HT-29 (cell line): ENCODE measurements around the gene DUSP2. TPM values are rescaled to one million over a fixed set of nuclear protein-coding genes. Genes with fewer than 3 reads are reported as not detected.

Experiments used
- DNase-seq: peaks from one replicate; pipeline ENCODE4 v3.0.0-alpha.2; 2015; ENCODE audit warnings: low spot score
- total RNA-seq: library from RNA; depleted of rRNA; stranded (reverse); fragments of >200 nt; shearing (Covaris generic); gene quantifications from 2 replicates; pipeline ENCODE4 v1.2.3, GENCODE V29; 2014

Gene DUSP2
- total RNA-seq, 1 experiment from 2014 or later = 73.5 TPM

GRCh38 chr2:96135171-96135570 lies 10.1 kb downstream of the DUSP2 start:
- DNase-seq = no peak

GRCh38 chr2:96134421-96134820 lies 10.8 kb downstream of the DUSP2 start:
- DNase-seq = no peak

- DNase-seq = no peak
These were observed 13.2 kb downstream of the DUSP2 start for GRCh38 chr2:96131813-96132745.

- no peak for DNase-seq
These were observed 14.0 kb downstream of the DUSP2 start for GRCh38 chr2:96131152-96131812.

GRCh38 chr2:96130483-96130882 lies 14.8 kb downstream of the DUSP2 start:
- DNase-seq = no peak

GRCh38 chr2:96129528-96130120 lies 15.6 kb downstream of the DUSP2 start:
- DNase-seq = no peak

- no peak for DNase-seq
These were observed 16.8 kb downstream of the DUSP2 start for GRCh38 chr2:96128456-96128855.

- no peak for DNase-seq
These were observed 20.6 kb downstream of the DUSP2 start for GRCh38 chr2:96124406-96125265.

- DNase-seq = no peak
These were observed 21.3 kb downstream of the DUSP2 start for GRCh38 chr2:96123936-96124335.

GRCh38 chr2:96123290-96123689 lies 21.9 kb downstream of the DUSP2 start:
- DNase-seq = no peak

- no peak for DNase-seq
These were observed 22.8 kb downstream of the DUSP2 start for GRCh38 chr2:96122391-96122790.

- DNase-seq = no peak
These were observed 23.8 kb downstream of the DUSP2 start for GRCh38 chr2:96121414-96121813.

- DNase-seq = no peak
These were observed 24.2 kb downstream of the DUSP2 start for GRCh38 chr2:96120991-96121390.

- no peak for DNase-seq
These were observed 25.0 kb downstream of the DUSP2 start for GRCh38 chr2:96120091-96120720.

- DNase-seq = no peak
These were observed 25.9 kb downstream of the DUSP2 start for GRCh38 chr2:96119389-96119751.

GRCh38 chr2:96118698-96119388 lies 26.4 kb downstream of the DUSP2 start:
- no peak for DNase-seq

- DNase-seq = peak; percentile 49
These were observed 27.3 kb downstream of the DUSP2 start for GRCh38 chr2:96117701-96118588.

GRCh38 chr2:96116879-96117533 lies 28.2 kb downstream of the DUSP2 start:
- DNase-seq = peak; percentile 62

- peak; percentile 58 for DNase-seq
These were observed 28.8 kb downstream of the DUSP2 start, which contains the start of gene ADRA2B for GRCh38 chr2:96116424-96116878. TSS of gene ADRA2B (minus strand) at chr2:96116571. CDS start at chr2:96116149, 422 bp downstream.
